IMR-90 (cell line): ENCODE data around the gene TSKU. TPM values are rescaled to one million over a fixed set of nuclear protein-coding genes. Genes with fewer than 3 reads are reported as not detected.

Source experiments
- ATAC-seq: fragments of 200-7000 bp; cut with Tn5 transposase; 2 replicates; pipeline ENCODE4 v1.9.1; 2020; ENCODE audit warnings: low read depth, mild to moderate bottlenecking, moderate library complexity
- BruUV-seq: library from RNA; stranded (reverse); fragments of 400-500 nt; replicated peaks from 2 replicates; lab custom pipeline; 2021; lab: Mats Ljungman, UMichigan
- CTCF ChIA-PET: fragments of 300-600 bp; formaldehyde crosslinking; extraction: SDS; loops from one replicate; lab custom pipeline; 2021; ENCODE audit warnings: antibody characterized with exemption; lab: Yijun Ruan, JAX
- POLR2A ChIA-PET: fragments of 300-600 bp; sonication (Branson Sonifier 250); formaldehyde crosslinking; loops from one replicate; lab custom pipeline; 2022; ENCODE audit warnings: antibody characterized with exemption; ENCODE audit not compliant: unreplicated experiment; lab: Charles Lee
- DNase-seq: peaks from one replicate; pipeline ENCODE4 v3.0.0; 2013
- H2AFZ ChIP-seq: replicated peaks from 2 replicates; pipeline ENCODE3; 2013; ENCODE audit warnings: low read length, mild to moderate bottlenecking; ENCODE audit not compliant: poor library complexity
- H2AK5ac ChIP-seq: 2 replicates; pipeline ENCODE4 v1.6.1; 2013; ENCODE audit warnings: low read depth, low read length, inconsistent platforms
- H2AK9ac ChIP-seq: replicated peaks from 2 replicates; pipeline ENCODE3; 2013; ENCODE audit warnings: mild to moderate bottlenecking, low read depth, low read length, moderate library complexity; ENCODE audit not compliant: poor library complexity
- H2BK120ac ChIP-seq: 2 replicates; pipeline ENCODE4 v1.6.1; 2013; ENCODE audit warnings: low read depth, low read length, inconsistent platforms
- H2BK15ac ChIP-seq: 3 replicates; pipeline ENCODE4 v1.6.1; 2013; ENCODE audit warnings: low read depth, low read length, inconsistent platforms
- H2BK20ac ChIP-seq: 2 replicates; pipeline ENCODE4 v1.6.1; 2013; ENCODE audit warnings: low read depth, mild to moderate bottlenecking, inconsistent platforms, low read length, moderate library complexity
- H2BK5ac ChIP-seq: 2 replicates; pipeline ENCODE4 v1.6.1; 2013; ENCODE audit warnings: mild to moderate bottlenecking, low read depth, low read length, inconsistent platforms; ENCODE audit not compliant: poor library complexity, severe bottlenecking
- H3K14ac ChIP-seq: replicated peaks from 2 replicates; pipeline ENCODE4 v1.6.1; 2013; ENCODE audit warnings: low read depth, low read length, inconsistent platforms
- H3K18ac ChIP-seq: 2 replicates; pipeline ENCODE4 v1.6.1; 2013; ENCODE audit warnings: low read depth, low read length, control low read depth
- H3K23ac ChIP-seq: 2 replicates; pipeline ENCODE4 v1.6.1; 2013; ENCODE audit warnings: low read depth, low read length, inconsistent platforms
- H3K27ac ChIP-seq: 2 replicates; pipeline ENCODE4 v1.5.1; 2013; ENCODE audit warnings: mild to moderate bottlenecking, control low read depth, low read length; ENCODE audit not compliant: insufficient read depth
- H3K27me3 ChIP-seq: 2 replicates; pipeline ENCODE4 v1.6.1; 2013; ENCODE audit warnings: low read length; ENCODE audit not compliant: control insufficient read depth, insufficient read depth
- H3K36me3 ChIP-seq: 2 replicates; pipeline ENCODE4 v1.6.1; 2013; ENCODE audit warnings: low read length, mixed read lengths; ENCODE audit not compliant: control insufficient read depth, insufficient read depth
- H3K4ac ChIP-seq: 2 replicates; pipeline ENCODE4 v1.6.1; 2013; ENCODE audit warnings: low read depth, low read length, inconsistent platforms
- H3K4me1 ChIP-seq: 2 replicates; pipeline ENCODE4 v1.6.1; 2013; ENCODE audit warnings: low read length, mixed read lengths; ENCODE audit not compliant: control insufficient read depth, insufficient read depth
- H3K4me2 ChIP-seq: 2 replicates; pipeline ENCODE4 v1.6.1; 2013; ENCODE audit warnings: low read depth, mild to moderate bottlenecking, control low read depth, low read length, moderate library complexity
- H3K4me3 ChIP-seq: 2 replicates; pipeline ENCODE4 v1.5.1; 2013; ENCODE audit warnings: low read depth, mild to moderate bottlenecking, control low read depth, low read length, moderate library complexity; ENCODE audit not compliant: insufficient read depth
- H3K56ac ChIP-seq: 2 replicates; pipeline ENCODE4 v1.6.1; 2013; ENCODE audit warnings: low read length, inconsistent platforms; ENCODE audit not compliant: insufficient read depth; ENCODE audit errors: extremely low read depth
- H3K79me1 ChIP-seq, 2 experiments: 2 replicates each; pipeline ENCODE4 v1.6.1; 2013; ENCODE audit warnings: low read length in 2 of 2, inconsistent platforms in 1 of 2, low read depth in 1 of 2
- H3K9ac ChIP-seq: 2 replicates; pipeline ENCODE4 v1.6.1; 2013; ENCODE audit warnings: low read depth, low read length, control low read depth
- H3K9me1 ChIP-seq: 2 replicates; pipeline ENCODE4 v1.6.1; 2013; ENCODE audit warnings: low read length, inconsistent platforms; ENCODE audit not compliant: insufficient read depth
- H3K9me3 ChIP-seq: 2 replicates; pipeline ENCODE4 v1.6.1; 2013; ENCODE audit warnings: low read length; ENCODE audit not compliant: control insufficient read depth, insufficient read depth
- H4K20me1 ChIP-seq: 2 replicates; pipeline ENCODE4 v1.6.1; 2013; ENCODE audit warnings: low read length, inconsistent platforms; ENCODE audit not compliant: insufficient read depth
- H4K5ac ChIP-seq: 2 replicates; pipeline ENCODE4 v1.6.1; 2013; ENCODE audit warnings: mild to moderate bottlenecking, low read depth, low read length, control low read depth
- H4K8ac ChIP-seq, 2 experiments: 2 replicates each; pipeline ENCODE4 v1.6.1; 2013; ENCODE audit warnings: low read depth in 2 of 2, low read length in 2 of 2, control low read depth in 1 of 2, inconsistent platforms in 1 of 2
- H4K91ac ChIP-seq: 2 replicates; pipeline ENCODE4 v1.6.1; 2013; ENCODE audit warnings: low read depth, low read length, inconsistent platforms; ENCODE audit not compliant: insufficient read depth
- CEBPB ChIP-seq: IDR thresholded peaks from 2 replicates; pipeline ENCODE4 v1.6.1; 2012; ENCODE audit warnings: low read depth, low read length, improper control_type of control experiment
- ELK1 ChIP-seq: fragments of 150-350 bp; IDR thresholded peaks from 2 replicates; pipeline ENCODE4 v1.6.1; 2016; ENCODE audit warnings: low read depth, mild to moderate bottlenecking, low read length, moderate library complexity, borderline replicate concordance
- MAFK ChIP-seq: IDR thresholded peaks from 2 replicates; pipeline ENCODE4 v1.6.1; 2012; ENCODE audit warnings: low read depth, low read length, improper control_type of control experiment
- MXI1 ChIP-seq: IDR thresholded peaks from 2 replicates; pipeline ENCODE4 v1.6.1; 2012; ENCODE audit warnings: low read depth, mild to moderate bottlenecking, low read length, moderate library complexity, borderline replicate concordance
- RAD21 ChIP-seq: IDR thresholded peaks from 2 replicates; pipeline ENCODE4 v1.6.1; 2012; ENCODE audit warnings: low read length, improper control_type of control experiment
- SMC3 ChIP-seq: fragments of 150-350 bp; IDR thresholded peaks from 2 replicates; pipeline ENCODE4 v1.6.1; 2016; ENCODE audit warnings: low read depth, mild to moderate bottlenecking, antibody characterized with exemption, low read length, moderate library complexity
- WGBS, 2 experiments: methylation state at CpG; one replicate each; pipeline versions ENCODE4 v1.1.5 to v1.1.7; 2013; ENCODE audit warnings: missing lambda C conversion rate in 2 of 2; ENCODE audit not compliant: insufficient read length in 1 of 2; ENCODE audit errors: extremely low coverage in 2 of 2; 5-methylcytosine and 5-hydroxymethylcytosine counted together
- dilution Hi-C: fragments of 300-500 bp; cut with HindIII; formaldehyde crosslinking; loops from one replicate; pipeline ENCODE4 v1.14.3; 2018; ENCODE audit warnings: low sequenced_read_pairs; ENCODE audit not compliant: unreplicated experiment
- in situ Hi-C: fragments of 300-500 bp; cut with MboI; formaldehyde crosslinking; loops from 3 replicates; pipeline ENCODE4 v1.14.3; 2019; ENCODE audit warnings: low sequenced_read_pairs, inconsistent platforms, mixed read lengths
- intact Hi-C: fragments of 100-400 bp; cut with micrococcal nuclease; formaldehyde crosslinking; loops from 2 replicates; pipeline ENCODE4 v1.10.0; 2022
- polyA plus RNA-seq, 3 experiments: library from polyadenylated mRNA; depleted of rRNA; stranded (reverse); fragments of >200 nt; gene quantifications; 2 replicates each; pipeline ENCODE4 v1.2.3, GENCODE V29; 2012; ENCODE audit warnings: low replicate concordance in 1 of 3
- total RNA-seq: library from RNA; depleted of rRNA; stranded (reverse); fragments of >200 nt; gene quantifications from 2 replicates; pipeline ENCODE4 v1.2.3, GENCODE V29; 2012

Gene TSKU
- total and polyA plus RNA-seq, 2 of the 4 experiments (the other 2 are of a cell fraction), result 6.8 to 26.6 TPM

- POLR2A ChIA-PET, result no interaction called here
- Histone ChIP-seq H2BK20ac (no peak overlapping the region), H2AFZ (no peak overlapping the region), H3K18ac (no peak overlapping the region), H3K9me3 (no peaks in the 10 kb centered on the region), H4K91ac (no peak overlapping the region), H4K5ac (no peak overlapping the region), H4K8ac (no peak overlapping the region), H2AK9ac (no peak overlapping the region), H3K36me3 (no peaks in the 10 kb centered on the region), H3K9me1 (no peaks in the 10 kb centered on the region), H2AK5ac (no peak overlapping the region), H3K4me3 (no peak overlapping the region), H3K27ac (no peak overlapping the region), H3K56ac (no peak overlapping the region), H3K4ac (no peak overlapping the region), H2BK120ac (no peak overlapping the region), H4K20me1 (no peaks in the 10 kb centered on the region), H3K9ac (no peak overlapping the region), H3K14ac (no peak overlapping the region), H3K79me1 (no peaks in the 10 kb centered on the region), H3K27me3 (peaks cover 48% of the 10 kb centered on the region), H2BK15ac (no peak overlapping the region), H3K23ac (no peak overlapping the region), H3K4me2 (no peak overlapping the region), H2BK5ac (no peak overlapping the region), H3K4me1 (peaks cover 2% of the 10 kb centered on the region; the same call in 1 of the 2 replicates)
- TF ChIP-seq MXI1 (no peak), SMC3 (no peak), MAFK (no peak), CEBPB (no peak), ELK1 (no peak), RAD21 (no peak)
- ATAC-seq, result no peak
- 80% methylated on average over 5 of the region's 8 CpGs; no CpG with 5 or more reads in 1 of the 2 experiments for WGBS, 2 experiments
- intact Hi-C loops (no loop called here), in situ Hi-C loops (loop anchor here (25.0 kb wide), 1 partner anchor 299 kb away; the partner anchor contains the start of gene B3GNT6), dilution Hi-C loops (no loop called here)
- no peak for DNase-seq
- no TSS peak for BruUV-seq
- CTCF ChIA-PET, result no interaction called here
Measured at GRCh38 chr11:76738618-76739240, 44.4 kb upstream of the TSKU start.
